ENCODE data around the gene DOK5.

- no peak for TF ChIP-seq POLR2A (IDR thresholded peaks at IDR 0.05; ENCODE audit: extremely low read depth, insufficient read length)
- TF ChIP-seq, protein P1, sequence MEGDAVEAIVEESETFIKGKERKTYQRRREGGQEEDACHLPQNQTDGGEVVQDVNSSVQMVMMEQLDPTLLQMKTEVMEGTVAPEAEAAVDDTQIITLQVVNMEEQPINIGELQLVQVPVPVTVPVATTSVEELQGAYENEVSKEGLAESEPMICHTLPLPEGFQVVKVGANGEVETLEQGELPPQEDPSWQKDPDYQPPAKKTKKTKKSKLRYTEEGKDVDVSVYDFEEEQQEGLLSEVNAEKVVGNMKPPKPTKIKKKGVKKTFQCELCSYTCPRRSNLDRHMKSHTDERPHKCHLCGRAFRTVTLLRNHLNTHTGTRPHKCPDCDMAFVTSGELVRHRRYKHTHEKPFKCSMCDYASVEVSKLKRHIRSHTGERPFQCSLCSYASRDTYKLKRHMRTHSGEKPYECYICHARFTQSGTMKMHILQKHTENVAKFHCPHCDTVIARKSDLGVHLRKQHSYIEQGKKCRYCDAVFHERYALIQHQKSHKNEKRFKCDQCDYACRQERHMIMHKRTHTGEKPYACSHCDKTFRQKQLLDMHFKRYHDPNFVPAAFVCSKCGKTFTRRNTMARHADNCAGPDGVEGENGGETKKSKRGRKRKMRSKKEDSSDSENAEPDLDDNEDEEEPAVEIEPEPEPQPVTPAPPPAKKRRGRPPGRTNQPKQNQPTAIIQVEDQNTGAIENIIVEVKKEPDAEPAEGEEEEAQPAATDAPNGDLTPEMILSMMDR (IDR thresholded peaks at IDR 0.05; ENCODE audit: low read depth, low read length), result no peak
Observed at GRCh38 chr20:54454982-54455381, 20.4 kb upstream of the DOK5 start.

Measured in NB4 (cell line).